ENCODE results near the gene MTX3.

MTX3 gene

DNA sequence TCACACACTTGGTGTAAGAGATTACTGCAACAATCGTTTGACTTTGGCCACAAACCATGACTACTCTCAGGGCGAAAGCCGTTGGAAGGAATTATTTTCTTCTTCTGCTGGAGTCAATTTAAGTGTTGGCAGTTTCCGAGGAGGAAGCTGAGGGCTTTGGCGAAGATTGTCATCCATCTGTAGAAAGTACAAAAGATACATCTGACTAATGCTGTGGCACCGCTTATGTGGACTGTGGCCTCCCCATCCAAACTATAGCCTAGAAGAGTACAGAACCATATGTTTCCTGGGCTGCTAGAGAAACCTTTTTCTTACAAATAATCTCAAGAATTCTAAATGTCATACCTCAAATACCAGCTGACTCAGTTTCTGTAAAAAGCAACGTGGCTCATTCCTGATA, 7.4 kb downstream of the MTX3 start:
- no peak overlapping the region for H2BK120ac ChIP-seq (ENCODE audit: insufficient read depth, low read length, poor library complexity)
- no peak overlapping the region for H3K23ac ChIP-seq (ENCODE audit: low read length)
- H3K36me3 ChIP-seq (ENCODE audit: control insufficient read depth in 1 of 2, insufficient read depth in 2 of 2, low read length in 2 of 2) = peaks cover 3 to 10% of the 10 kb centered on the region in 2 experiments
- no peaks in the 10 kb centered on the region for H3K79me2 ChIP-seq (ENCODE audit: control insufficient read depth, insufficient read depth, low read length, poor library complexity)
- H4K8ac ChIP-seq (ENCODE audit: low read depth, low read length) = no peak overlapping the region
- H3K4me2 ChIP-seq (ENCODE audit: low read length) = no peak overlapping the region
- no peaks in the 10 kb centered on the region for H3K4me1 ChIP-seq (ENCODE audit: control insufficient read depth in 1 of 2, insufficient read depth in 2 of 2, low read length in 2 of 2)
- no peak overlapping the region for H2BK12ac ChIP-seq (ENCODE audit: low read length)
- no peak overlapping the region for H2AFZ ChIP-seq (ENCODE audit: insufficient read depth, low read length, poor library complexity)
- no peak overlapping the region for H3K4me3 ChIP-seq (ENCODE audit: low read depth, low read length)
- H4K91ac ChIP-seq (ENCODE audit: low read depth, low read length) = no peak overlapping the region
- no peaks in the 10 kb centered on the region for H3K27me3 ChIP-seq (ENCODE audit: insufficient read depth, low read length)
- no peak overlapping the region for H3K18ac ChIP-seq (ENCODE audit: low read length)
- no CpG with 5 or more reads among the region's 7 CpGs for WGBS (ENCODE audit: extremely low coverage, insufficient coverage, insufficient read length)
- H2AK5ac ChIP-seq (ENCODE audit: low read length) = no peak overlapping the region
- no peak for DNase-seq
- H3K4ac ChIP-seq (ENCODE audit: low read depth, low read length) = no peak overlapping the region
- H3K9ac ChIP-seq (ENCODE audit: low read length) = no peak overlapping the region
- no peaks in the 10 kb centered on the region for H3K9me3 ChIP-seq (ENCODE audit: insufficient read depth, low read depth, low read length)
- no peak overlapping the region for H3K27ac ChIP-seq (ENCODE audit: low read depth, low read length)
- H3K79me1 ChIP-seq (ENCODE audit: low read length) = no peaks in the 10 kb centered on the region
- H2BK5ac ChIP-seq (ENCODE audit: low read depth, low read length, poor library complexity) = no peak overlapping the region
- no peak overlapping the region for H3K14ac ChIP-seq (ENCODE audit: low read length)
- no peak overlapping the region for H4K12ac ChIP-seq (ENCODE audit: low read depth, low read length)

DNA sequence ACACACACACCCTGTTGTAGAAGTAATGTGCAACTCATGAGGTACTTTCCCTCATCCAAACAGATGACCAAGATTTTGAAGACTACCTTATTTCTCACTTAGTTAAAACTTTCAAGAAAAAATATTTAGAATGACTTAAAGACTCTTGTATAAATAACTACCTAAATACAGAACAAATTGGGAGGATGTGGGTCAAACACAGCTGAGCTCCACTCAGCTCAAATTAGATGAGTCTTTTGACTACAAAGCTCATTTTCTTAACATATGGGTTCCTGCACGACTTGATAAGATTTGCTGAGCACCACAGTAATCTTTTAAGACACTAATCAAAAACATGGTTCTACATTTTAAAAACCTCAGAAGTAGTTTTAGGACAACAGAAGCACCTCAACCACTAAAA, 8.9 kb downstream of the MTX3 start:
- Histone ChIP-seq H2BK120ac (ENCODE audit: insufficient read depth, low read length, poor library complexity) (no peak overlapping the region), H3K4me2 (ENCODE audit: low read length) (no peak overlapping the region), H2BK5ac (ENCODE audit: low read depth, low read length, poor library complexity) (no peak overlapping the region), H4K91ac (ENCODE audit: low read depth, low read length) (no peak overlapping the region), H3K9me3 (ENCODE audit: insufficient read depth, low read depth, low read length) (no peaks in the 10 kb centered on the region), H3K14ac (ENCODE audit: low read length) (no peak overlapping the region), H3K36me3 (ENCODE audit: control insufficient read depth in 1 of 2, insufficient read depth in 2 of 2, low read length in 2 of 2) (peaks cover 4 to 11% of the 10 kb centered on the region in 2 experiments), H3K23ac (ENCODE audit: low read length) (no peak overlapping the region), H3K9ac (ENCODE audit: low read length) (no peak overlapping the region), H3K79me2 (ENCODE audit: control insufficient read depth, insufficient read depth, low read length, poor library complexity) (no peaks in the 10 kb centered on the region), H3K4me1 (ENCODE audit: control insufficient read depth in 1 of 2, insufficient read depth in 2 of 2, low read length in 2 of 2) (no peaks in the 10 kb centered on the region), H3K27me3 (ENCODE audit: insufficient read depth, low read length) (no peaks in the 10 kb centered on the region), H3K4ac (ENCODE audit: low read depth, low read length) (no peak overlapping the region), H3K79me1 (ENCODE audit: low read length) (no peaks in the 10 kb centered on the region), H2AK5ac (ENCODE audit: low read length) (no peak overlapping the region), H3K4me3 (ENCODE audit: low read depth, low read length) (no peak overlapping the region), H3K27ac (ENCODE audit: low read depth, low read length) (no peak overlapping the region), H3K18ac (ENCODE audit: low read length) (no peak overlapping the region), H4K12ac (ENCODE audit: low read depth, low read length) (no peak overlapping the region), H4K8ac (ENCODE audit: low read depth, low read length) (no peak overlapping the region), H2AFZ (ENCODE audit: insufficient read depth, low read length, poor library complexity) (no peak overlapping the region), H2BK12ac (ENCODE audit: low read length) (no peak overlapping the region)
- DNase-seq = no peak
- WGBS (ENCODE audit: extremely low coverage, insufficient coverage, insufficient read length) = no CpG with 5 or more reads among the region's 1 CpG

DNA sequence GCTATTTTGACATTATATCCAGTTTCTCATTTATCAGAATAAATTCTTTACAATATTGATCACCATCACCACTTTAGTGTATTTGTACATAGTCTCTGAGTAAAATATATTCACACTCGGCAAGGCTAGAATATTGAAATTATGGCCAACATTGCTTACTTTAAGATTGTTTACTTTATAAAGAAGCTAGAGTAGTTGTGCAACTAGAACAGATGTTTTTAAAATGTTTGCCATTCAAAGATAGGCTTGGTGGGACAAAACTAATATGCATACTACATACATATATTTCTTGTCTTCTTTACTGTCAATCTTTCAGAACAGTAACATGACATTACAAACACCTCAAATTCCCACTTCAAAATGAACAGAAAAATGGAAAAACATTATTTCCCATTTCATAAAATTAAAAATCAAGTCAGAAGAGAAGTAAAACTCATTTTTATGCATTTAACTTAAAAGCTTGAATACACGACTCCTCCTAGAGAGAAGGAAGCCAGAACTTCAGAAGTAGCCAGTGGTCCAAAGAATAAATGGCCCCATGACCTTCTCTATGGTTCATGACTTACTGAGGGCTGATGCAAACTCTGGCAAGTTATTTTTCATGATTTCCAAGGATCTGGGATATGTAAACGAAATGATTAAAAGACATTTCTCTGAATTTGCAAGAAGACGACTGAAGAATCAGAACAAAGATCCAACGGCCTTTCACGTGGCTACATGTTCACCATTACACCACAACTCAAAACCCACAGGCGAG, 14.1 kb downstream of the MTX3 start:
- H3K9ac ChIP-seq (ENCODE audit: low read length) = no peak overlapping the region
- no peak overlapping the region for H2BK12ac ChIP-seq (ENCODE audit: low read length)
- H3K27me3 ChIP-seq (ENCODE audit: insufficient read depth, low read length) = no peaks in the 10 kb centered on the region
- no peak overlapping the region for H4K8ac ChIP-seq (ENCODE audit: low read depth, low read length)
- no peak for DNase-seq
- H3K4me3 ChIP-seq (ENCODE audit: low read depth, low read length) = no peak overlapping the region
- H3K4ac ChIP-seq (ENCODE audit: low read depth, low read length) = no peak overlapping the region
- no peak overlapping the region for H2AK5ac ChIP-seq (ENCODE audit: low read length)
- H3K18ac ChIP-seq (ENCODE audit: low read length) = no peak overlapping the region
- no peak overlapping the region for H2BK120ac ChIP-seq (ENCODE audit: insufficient read depth, low read length, poor library complexity)
- H3K36me3 ChIP-seq (ENCODE audit: control insufficient read depth in 1 of 2, insufficient read depth in 2 of 2, low read length in 2 of 2) = peaks cover 4 to 5% of the 10 kb centered on the region in 2 experiments
- no peak overlapping the region for H4K12ac ChIP-seq (ENCODE audit: low read depth, low read length)
- H2BK5ac ChIP-seq (ENCODE audit: low read depth, low read length, poor library complexity) = no peak overlapping the region
- no peak overlapping the region for H4K91ac ChIP-seq (ENCODE audit: low read depth, low read length)
- H3K14ac ChIP-seq (ENCODE audit: low read length) = no peak overlapping the region
- no peak overlapping the region for H2AFZ ChIP-seq (ENCODE audit: insufficient read depth, low read length, poor library complexity)
- H3K23ac ChIP-seq (ENCODE audit: low read length) = no peak overlapping the region
- H3K79me2 ChIP-seq (ENCODE audit: control insufficient read depth, insufficient read depth, low read length, poor library complexity) = no peaks in the 10 kb centered on the region
- no CpG with 5 or more reads among the region's 7 CpGs for WGBS (ENCODE audit: extremely low coverage, insufficient coverage, insufficient read length)
- peaks cover 4% of the 10 kb centered on the region for H3K79me1 ChIP-seq (ENCODE audit: low read length)
- H3K9me3 ChIP-seq (ENCODE audit: insufficient read depth, low read depth, low read length) = no peaks in the 10 kb centered on the region
- H3K27ac ChIP-seq (ENCODE audit: low read depth, low read length) = no peak overlapping the region
- H3K4me1 ChIP-seq (ENCODE audit: control insufficient read depth in 1 of 2, insufficient read depth in 2 of 2, low read length in 2 of 2) = peaks cover 0 to 6% of the 10 kb centered on the region in 2 experiments
- no peak overlapping the region for H3K4me2 ChIP-seq (ENCODE audit: low read length)

DNA sequence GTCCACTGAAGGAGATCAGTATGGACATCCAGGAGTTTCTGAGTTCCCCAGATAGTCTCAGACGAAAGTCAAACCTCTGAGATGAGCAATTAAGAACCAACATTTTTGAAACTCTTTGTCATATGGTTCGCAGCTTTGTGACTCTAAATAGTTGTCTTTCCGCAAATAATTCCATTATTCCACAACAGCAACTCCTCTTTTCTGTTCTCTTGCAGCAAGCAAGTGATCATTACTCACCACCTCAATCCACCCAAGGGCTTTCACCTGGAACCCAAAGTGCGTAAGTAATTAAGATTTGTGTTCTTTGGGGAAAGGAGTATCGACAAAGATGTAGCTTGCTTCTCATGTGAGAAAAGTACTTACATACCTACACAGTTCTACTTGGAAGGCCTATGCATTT, 15.6 kb downstream of the MTX3 start:
- Histone ChIP-seq H3K27me3 (ENCODE audit: insufficient read depth, low read length) (no peaks in the 10 kb centered on the region), H3K27ac (ENCODE audit: low read depth, low read length) (peak overlapping the region; percentile 88), H3K9me3 (ENCODE audit: insufficient read depth, low read depth, low read length) (no peaks in the 10 kb centered on the region), H3K79me1 (ENCODE audit: low read length) (peaks cover 4% of the 10 kb centered on the region), H3K14ac (ENCODE audit: low read length) (no peak overlapping the region), H2AK5ac (ENCODE audit: low read length) (no peak overlapping the region), H3K23ac (ENCODE audit: low read length) (no peak overlapping the region), H3K4me1 (ENCODE audit: control insufficient read depth in 1 of 2, insufficient read depth in 2 of 2, low read length in 2 of 2) (peaks cover 0 to 6% of the 10 kb centered on the region in 2 experiments), H3K79me2 (ENCODE audit: control insufficient read depth, insufficient read depth, low read length, poor library complexity) (no peaks in the 10 kb centered on the region), H4K91ac (ENCODE audit: low read depth, low read length) (no peak overlapping the region), H3K4ac (ENCODE audit: low read depth, low read length) (peak overlapping the region; percentile 15), H3K4me2 (ENCODE audit: low read length) (no peak overlapping the region), H4K12ac (ENCODE audit: low read depth, low read length) (no peak overlapping the region), H2AFZ (ENCODE audit: insufficient read depth, low read length, poor library complexity) (no peak overlapping the region), H3K4me3 (ENCODE audit: low read depth, low read length) (no peak overlapping the region), H2BK120ac (ENCODE audit: insufficient read depth, low read length, poor library complexity) (no peak overlapping the region), H4K8ac (ENCODE audit: low read depth, low read length) (peak overlapping the region; percentile 58), H2BK12ac (ENCODE audit: low read length) (no peak overlapping the region), H2BK5ac (ENCODE audit: low read depth, low read length, poor library complexity) (no peak overlapping the region), H3K9ac (ENCODE audit: low read length) (no peak overlapping the region), H3K36me3 (ENCODE audit: control insufficient read depth in 1 of 2, insufficient read depth in 2 of 2, low read length in 2 of 2) (peaks cover 4 to 5% of the 10 kb centered on the region in 2 experiments), H3K18ac (ENCODE audit: low read length) (no peak overlapping the region)
- peak in 1 of 2 donors; percentile 21 for DNase-seq
- WGBS (ENCODE audit: extremely low coverage, insufficient coverage, insufficient read length) = no CpG with 5 or more reads among the region's 5 CpGs
